ENCODE data around the gene SEC23IP.

The SEC23IP gene

DNA sequence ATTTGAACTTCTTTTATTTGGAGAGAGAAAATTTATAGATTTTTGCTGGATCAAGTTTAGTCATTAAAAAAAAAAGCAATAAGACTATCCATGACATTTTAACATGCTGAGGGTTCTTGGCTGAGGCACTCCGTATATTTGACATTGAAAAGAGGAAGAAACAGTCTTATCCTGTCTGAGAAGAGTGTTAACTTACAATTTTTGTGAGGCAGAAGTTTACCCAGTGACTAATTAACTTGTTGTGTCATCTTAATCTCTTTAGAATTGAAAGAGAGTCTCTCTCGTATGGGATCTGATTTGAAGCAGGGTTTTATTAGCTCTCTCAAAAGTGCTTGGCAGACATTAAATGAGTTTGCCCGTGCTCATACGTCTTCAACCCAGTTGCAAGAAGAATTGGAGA is 39.3 kb downstream of the SEC23IP start:
- Histone ChIP-seq H3K4me3 (ENCODE audit: low read length in 2 of 2) (no peak overlapping the region), H3K27ac (ENCODE audit: low read depth in 2 of 2, low read length in 2 of 2) (no peak overlapping the region), H3K36me3 (ENCODE audit: control insufficient read depth in 2 of 2, insufficient read depth in 2 of 2, low read length in 2 of 2) (peaks cover 44 to 68% of the 10 kb centered on the region in 2 donors), H3K4me1 (ENCODE audit: control insufficient read depth in 2 of 2, insufficient read depth in 2 of 2, low read length in 2 of 2) (no peaks in the 10 kb centered on the region), H3K9ac (ENCODE audit: low read depth in 1 of 2, low read length in 2 of 2) (no peak overlapping the region), H3K27me3 (ENCODE audit: control insufficient read depth in 2 of 2, insufficient read depth in 2 of 2, low read length in 2 of 2) (no peaks in the 10 kb centered on the region), H3K9me3 (ENCODE audit: control insufficient read depth in 2 of 2, low read length in 2 of 2) (no peaks in the 10 kb centered on the region)

DNA sequence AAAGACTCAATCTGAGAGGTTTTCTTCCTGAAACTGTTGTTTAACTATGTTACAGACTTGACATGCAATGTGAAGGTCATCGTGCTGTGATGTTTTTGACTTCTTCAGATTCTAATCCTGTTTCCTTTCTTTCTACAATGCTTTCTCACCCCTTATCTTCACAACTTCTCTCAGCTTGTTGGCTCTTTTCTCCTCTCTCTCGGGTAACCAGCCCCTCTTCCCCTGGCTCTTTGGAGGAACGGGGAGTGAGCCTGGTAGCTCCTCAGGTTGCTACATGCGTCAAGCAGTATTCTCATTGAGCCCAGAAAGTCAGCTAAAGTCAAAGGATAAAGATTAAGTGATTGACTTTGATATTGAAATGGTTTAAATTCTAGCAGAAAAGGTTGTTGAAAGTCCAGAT is 40.1 kb downstream of the SEC23IP start:
- no peaks in the 10 kb centered on the region for H3K27me3 ChIP-seq (ENCODE audit: control insufficient read depth in 2 of 2, insufficient read depth in 2 of 2, low read length in 2 of 2)
- no peak overlapping the region for H3K27ac ChIP-seq (ENCODE audit: low read depth in 2 of 2, low read length in 2 of 2)
- no peaks in the 10 kb centered on the region for H3K4me1 ChIP-seq (ENCODE audit: control insufficient read depth in 2 of 2, insufficient read depth in 2 of 2, low read length in 2 of 2)
- peaks cover 38 to 61% of the 10 kb centered on the region in 2 donors for H3K36me3 ChIP-seq (ENCODE audit: control insufficient read depth in 2 of 2, insufficient read depth in 2 of 2, low read length in 2 of 2)
- no peaks in the 10 kb centered on the region for H3K9me3 ChIP-seq (ENCODE audit: control insufficient read depth in 2 of 2, low read length in 2 of 2)
- no peak overlapping the region for H3K9ac ChIP-seq (ENCODE audit: low read depth in 1 of 2, low read length in 2 of 2)
- H3K4me3 ChIP-seq (ENCODE audit: low read length in 2 of 2): no peak overlapping the region

DNA sequence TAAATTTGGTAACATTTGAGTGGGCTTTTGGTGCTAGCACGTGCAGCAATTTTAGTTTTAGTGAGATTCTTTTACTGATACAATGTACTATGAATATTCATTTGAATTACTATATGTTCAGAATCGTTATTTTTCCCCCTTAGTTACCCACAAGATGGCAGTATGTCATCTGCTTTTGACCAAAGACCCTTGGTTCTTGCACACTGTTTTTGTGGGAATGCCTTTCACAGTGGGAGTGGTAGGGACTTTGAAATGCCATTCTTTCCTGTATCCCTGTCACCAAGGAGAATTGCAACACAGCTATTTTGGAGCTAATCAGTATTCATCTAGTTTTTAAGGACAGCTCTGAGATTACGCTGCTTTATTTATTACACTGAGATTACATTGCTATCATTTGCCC is 40.6 kb downstream of the SEC23IP start:
- peaks cover 32 to 60% of the 10 kb centered on the region in 2 donors for H3K36me3 ChIP-seq (ENCODE audit: control insufficient read depth in 2 of 2, insufficient read depth in 2 of 2, low read length in 2 of 2)
- no peaks in the 10 kb centered on the region for H3K9me3 ChIP-seq (ENCODE audit: control insufficient read depth in 2 of 2, low read length in 2 of 2)
- no peaks in the 10 kb centered on the region for H3K4me1 ChIP-seq (ENCODE audit: control insufficient read depth in 2 of 2, insufficient read depth in 2 of 2, low read length in 2 of 2)
- no peaks in the 10 kb centered on the region for H3K27me3 ChIP-seq (ENCODE audit: control insufficient read depth in 2 of 2, insufficient read depth in 2 of 2, low read length in 2 of 2)
- H3K4me3 ChIP-seq (ENCODE audit: low read length in 2 of 2): no peak overlapping the region
- no peak overlapping the region for H3K27ac ChIP-seq (ENCODE audit: low read depth in 2 of 2, low read length in 2 of 2)
- no peak overlapping the region for H3K9ac ChIP-seq (ENCODE audit: low read depth in 1 of 2, low read length in 2 of 2)

DNA sequence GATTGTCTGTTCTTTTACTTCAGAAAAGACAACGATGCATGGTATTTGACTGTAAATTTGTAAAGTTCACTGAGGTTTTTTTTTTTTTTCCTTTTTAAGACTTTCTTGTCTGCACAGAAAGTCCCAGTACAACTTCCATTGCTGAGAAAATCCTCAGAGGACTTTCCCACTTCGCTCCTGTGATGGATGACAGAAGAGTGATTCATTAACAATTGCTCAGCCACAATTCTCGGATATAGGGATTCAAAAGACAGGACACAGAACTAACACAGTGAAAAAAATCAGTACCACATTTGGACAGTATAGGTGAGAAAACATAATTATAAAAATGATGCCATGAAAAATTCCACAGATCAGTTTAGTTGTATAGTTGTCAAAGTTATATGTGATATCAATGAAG is 48.0 kb downstream of the SEC23IP start:
- H3K9me3 ChIP-seq (ENCODE audit: control insufficient read depth in 2 of 2, low read length in 2 of 2): no peaks in the 10 kb centered on the region
- no peak overlapping the region for H3K4me3 ChIP-seq (ENCODE audit: low read length in 2 of 2)
- H3K9ac ChIP-seq (ENCODE audit: low read depth in 1 of 2, low read length in 2 of 2): no peak overlapping the region
- H3K36me3 ChIP-seq (ENCODE audit: control insufficient read depth in 2 of 2, insufficient read depth in 2 of 2, low read length in 2 of 2): peaks cover 22 to 35% of the 10 kb centered on the region in 2 donors
- H3K27ac ChIP-seq (ENCODE audit: low read depth in 2 of 2, low read length in 2 of 2): no peak overlapping the region
- no peaks in the 10 kb centered on the region for H3K4me1 ChIP-seq (ENCODE audit: control insufficient read depth in 2 of 2, insufficient read depth in 2 of 2, low read length in 2 of 2)
- no peaks in the 10 kb centered on the region for H3K27me3 ChIP-seq (ENCODE audit: control insufficient read depth in 2 of 2, insufficient read depth in 2 of 2, low read length in 2 of 2)

DNA sequence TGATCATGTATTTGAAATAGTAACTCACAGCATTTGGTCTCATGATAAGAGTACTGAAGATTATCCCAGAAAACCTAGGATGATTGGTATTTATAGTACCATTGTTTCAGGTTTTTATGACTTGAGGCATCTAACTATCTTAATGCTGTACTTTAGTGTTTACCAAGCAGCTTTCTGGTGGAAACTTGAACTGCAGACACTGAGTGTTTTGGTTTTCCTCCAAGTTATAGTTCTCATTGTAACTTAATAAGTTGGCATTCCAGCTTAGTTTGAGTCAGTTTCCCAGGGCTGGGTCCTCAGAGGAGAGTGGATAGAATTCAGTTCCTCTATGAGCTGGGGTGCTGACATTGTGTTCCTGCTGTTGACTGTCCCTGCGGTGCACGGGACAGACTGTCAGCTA is 50.4 kb downstream of the SEC23IP start:
- Histone ChIP-seq H3K9me3 (ENCODE audit: control insufficient read depth in 2 of 2, low read length in 2 of 2) (no peaks in the 10 kb centered on the region), H3K4me1 (ENCODE audit: control insufficient read depth in 2 of 2, insufficient read depth in 2 of 2, low read length in 2 of 2) (no peaks in the 10 kb centered on the region), H3K4me3 (ENCODE audit: low read length in 2 of 2) (no peak overlapping the region), H3K27ac (ENCODE audit: low read depth in 2 of 2, low read length in 2 of 2) (no peak overlapping the region), H3K36me3 (ENCODE audit: control insufficient read depth in 2 of 2, insufficient read depth in 2 of 2, low read length in 2 of 2) (peaks cover 21 to 28% of the 10 kb centered on the region in 2 donors), H3K27me3 (ENCODE audit: control insufficient read depth in 2 of 2, insufficient read depth in 2 of 2, low read length in 2 of 2) (no peaks in the 10 kb centered on the region), H3K9ac (ENCODE audit: low read depth in 1 of 2, low read length in 2 of 2) (no peak overlapping the region)

DNA sequence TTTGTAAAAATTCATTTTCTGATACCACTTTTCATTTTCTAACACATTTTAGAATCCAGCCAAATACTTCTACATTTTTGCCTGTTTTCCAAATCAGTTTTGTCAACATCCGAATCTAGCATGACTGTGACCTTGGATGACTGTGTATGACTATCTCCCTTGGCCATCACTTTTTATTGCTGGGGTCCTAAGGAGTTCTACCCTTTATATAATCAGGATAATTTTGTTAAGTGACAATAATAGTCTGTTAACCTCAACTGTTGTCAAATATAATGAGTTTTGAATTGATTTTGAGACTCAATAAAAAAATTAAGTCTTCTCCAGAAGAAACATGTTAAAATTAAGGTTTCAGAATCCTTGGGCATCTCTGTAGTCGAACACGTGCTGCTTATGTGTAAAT is 53.3 kb downstream of the SEC23IP start:
- no peak overlapping the region for H3K9ac ChIP-seq (ENCODE audit: low read depth in 1 of 2, low read length in 2 of 2)
- H3K27me3 ChIP-seq (ENCODE audit: control insufficient read depth in 2 of 2, insufficient read depth in 2 of 2, low read length in 2 of 2): no peaks in the 10 kb centered on the region
- H3K27ac ChIP-seq (ENCODE audit: low read depth in 2 of 2, low read length in 2 of 2): no peak overlapping the region
- H3K4me3 ChIP-seq (ENCODE audit: low read length in 2 of 2): no peak overlapping the region
- no peaks in the 10 kb centered on the region for H3K4me1 ChIP-seq (ENCODE audit: control insufficient read depth in 2 of 2, insufficient read depth in 2 of 2, low read length in 2 of 2)
- no peaks in the 10 kb centered on the region for H3K9me3 ChIP-seq (ENCODE audit: control insufficient read depth in 2 of 2, low read length in 2 of 2)
- peaks cover 19 to 21% of the 10 kb centered on the region in 2 donors for H3K36me3 ChIP-seq (ENCODE audit: control insufficient read depth in 2 of 2, insufficient read depth in 2 of 2, low read length in 2 of 2)

DNA sequence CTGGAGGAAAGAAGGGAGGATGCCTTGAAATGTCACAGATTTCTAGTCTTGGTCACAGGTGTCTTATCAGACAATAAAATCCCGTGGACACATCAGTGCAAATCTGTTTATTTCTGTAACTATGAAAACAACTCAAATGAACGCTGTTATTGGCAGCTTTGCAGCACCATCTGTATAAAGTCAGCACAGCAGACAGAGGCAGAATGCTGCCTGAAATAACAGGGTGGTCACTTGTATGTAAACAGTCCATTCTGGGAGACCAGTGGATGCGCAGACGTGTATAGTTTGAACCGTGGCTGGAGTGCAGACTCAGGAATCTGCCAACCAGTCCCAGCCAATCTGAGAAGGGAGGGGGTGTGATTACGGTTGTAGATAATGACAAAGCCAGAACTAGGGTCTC is 54.8 kb downstream of the SEC23IP start:
- no peaks in the 10 kb centered on the region for H3K27me3 ChIP-seq (ENCODE audit: control insufficient read depth in 2 of 2, insufficient read depth in 2 of 2, low read length in 2 of 2)
- H3K4me1 ChIP-seq (ENCODE audit: control insufficient read depth in 2 of 2, insufficient read depth in 2 of 2, low read length in 2 of 2): no peaks in the 10 kb centered on the region

DNA sequence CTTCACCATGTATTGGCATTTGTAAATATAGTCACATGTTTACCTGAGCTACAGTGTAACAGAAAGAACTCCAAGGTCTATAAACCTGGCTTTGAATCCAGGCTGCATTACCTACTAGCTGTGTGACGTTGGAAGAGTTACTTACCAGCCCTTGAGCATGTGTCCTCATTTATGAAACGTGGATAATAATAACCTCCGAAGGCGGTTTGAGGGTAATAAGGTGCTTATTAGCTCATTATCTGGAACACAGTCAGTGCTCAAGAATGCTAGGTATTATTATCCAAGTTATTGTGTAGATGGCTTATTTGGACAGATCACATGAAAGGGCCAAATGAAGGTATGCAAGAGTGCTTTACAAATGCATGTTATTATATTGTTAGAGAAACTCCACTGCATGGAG is 64.9 kb downstream of the SEC23IP start:
- Histone ChIP-seq H3K36me3 (ENCODE audit: control insufficient read depth in 2 of 2, insufficient read depth in 2 of 2, low read length in 2 of 2) (no peaks in the 10 kb centered on the region), H3K9me3 (ENCODE audit: control insufficient read depth in 2 of 2, low read length in 2 of 2) (no peaks in the 10 kb centered on the region), H3K27me3 (ENCODE audit: control insufficient read depth in 2 of 2, insufficient read depth in 2 of 2, low read length in 2 of 2) (no peaks in the 10 kb centered on the region), H3K4me3 (ENCODE audit: low read length in 2 of 2) (no peak overlapping the region), H3K9ac (ENCODE audit: low read depth in 1 of 2, low read length in 2 of 2) (no peak overlapping the region), H3K27ac (ENCODE audit: low read depth in 2 of 2, low read length in 2 of 2) (no peak overlapping the region), H3K4me1 (ENCODE audit: control insufficient read depth in 2 of 2, insufficient read depth in 2 of 2, low read length in 2 of 2) (no peaks in the 10 kb centered on the region)

More for the DNA sequence above, 54.8 kb downstream of the SEC23IP start:
- Histone ChIP-seq H3K9ac (ENCODE audit: low read depth in 1 of 2, low read length in 2 of 2) (no peak overlapping the region), H3K36me3 (ENCODE audit: control insufficient read depth in 2 of 2, insufficient read depth in 2 of 2, low read length in 2 of 2) (peaks cover 8 to 9% of the 10 kb centered on the region in 2 donors), H3K4me3 (ENCODE audit: low read length in 2 of 2) (no peak overlapping the region), H3K27ac (ENCODE audit: low read depth in 2 of 2, low read length in 2 of 2) (no peak overlapping the region), H3K9me3 (ENCODE audit: control insufficient read depth in 2 of 2, low read length in 2 of 2) (no peaks in the 10 kb centered on the region)

DNA sequence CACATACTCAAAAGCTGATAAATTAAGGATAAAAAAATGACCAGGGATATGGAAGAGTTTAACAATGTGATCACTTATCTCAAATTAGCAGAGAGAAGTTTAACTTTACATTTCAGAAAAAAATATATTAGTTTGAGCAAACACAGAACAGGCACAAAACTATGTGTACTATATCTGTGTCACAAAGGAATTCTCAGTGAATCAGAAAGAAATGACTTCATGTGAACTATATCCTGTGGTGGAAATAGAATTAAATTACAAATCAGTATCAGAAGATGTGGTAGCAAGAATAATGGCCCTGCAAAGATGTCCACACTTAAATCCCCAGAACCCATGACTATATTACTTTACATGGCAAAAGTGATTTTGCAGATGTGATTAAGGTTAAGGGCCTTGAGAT is 70.3 kb downstream of the SEC23IP start:
- H3K4me1 ChIP-seq (ENCODE audit: control insufficient read depth in 2 of 2, insufficient read depth in 2 of 2, low read length in 2 of 2): no peaks in the 10 kb centered on the region
- H3K36me3 ChIP-seq (ENCODE audit: control insufficient read depth in 2 of 2, insufficient read depth in 2 of 2, low read length in 2 of 2): no peaks in the 10 kb centered on the region
- H3K4me3 ChIP-seq (ENCODE audit: low read length in 2 of 2): no peak overlapping the region
- H3K27ac ChIP-seq (ENCODE audit: low read depth in 2 of 2, low read length in 2 of 2): no peak overlapping the region
- H3K9me3 ChIP-seq (ENCODE audit: control insufficient read depth in 2 of 2, low read length in 2 of 2): peaks cover 0 to 7% of the 10 kb centered on the region in 2 donors
- no peak overlapping the region for H3K9ac ChIP-seq (ENCODE audit: low read depth in 1 of 2, low read length in 2 of 2)
- H3K27me3 ChIP-seq (ENCODE audit: control insufficient read depth in 2 of 2, insufficient read depth in 2 of 2, low read length in 2 of 2): no peaks in the 10 kb centered on the region

DNA sequence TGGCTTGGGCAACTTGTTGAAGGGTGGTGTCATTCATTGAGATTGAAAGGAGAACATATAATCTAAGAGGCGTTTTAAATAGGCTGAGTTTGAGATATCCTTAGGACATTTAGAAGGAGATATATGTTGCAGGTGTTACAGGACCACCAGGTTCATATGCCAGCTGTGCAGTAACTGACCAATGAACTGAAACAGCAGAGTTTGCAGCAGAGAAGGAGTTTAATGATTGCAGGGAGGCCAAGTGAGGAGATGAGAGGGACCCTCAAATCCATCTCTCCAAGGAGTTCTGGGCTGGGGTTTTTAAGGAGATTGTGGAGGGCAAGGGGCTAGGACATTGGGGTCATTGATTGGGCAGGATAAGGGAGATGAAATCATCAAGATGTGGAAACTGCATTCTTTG is 74.5 kb downstream of the SEC23IP start:
- H3K9me3 ChIP-seq (ENCODE audit: control insufficient read depth in 2 of 2, low read length in 2 of 2): peaks cover 0 to 7% of the 10 kb centered on the region in 2 donors

DNA sequence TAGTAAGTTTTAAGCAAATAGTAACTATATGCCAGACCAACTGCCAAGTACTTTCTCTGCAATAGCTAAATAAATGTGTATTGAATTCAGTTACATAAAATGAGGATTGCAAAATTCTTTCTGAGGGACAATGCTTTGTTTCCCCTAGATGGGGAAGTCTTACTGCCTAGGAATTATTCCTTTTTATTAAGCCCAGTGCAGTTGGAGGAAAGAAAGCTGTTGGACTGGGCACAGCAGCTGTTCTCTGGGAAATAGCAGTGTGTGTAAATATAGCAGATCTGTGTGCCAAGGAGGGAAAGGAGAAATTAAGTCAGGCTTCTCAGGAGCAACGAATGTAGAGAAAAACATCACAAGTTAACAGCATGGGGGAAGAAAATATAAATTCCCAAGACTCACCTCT is 77.1 kb downstream of the SEC23IP start:
- H3K36me3 ChIP-seq (ENCODE audit: control insufficient read depth in 2 of 2, insufficient read depth in 2 of 2, low read length in 2 of 2): no peaks in the 10 kb centered on the region
- H3K27me3 ChIP-seq (ENCODE audit: control insufficient read depth in 2 of 2, insufficient read depth in 2 of 2, low read length in 2 of 2): no peaks in the 10 kb centered on the region
- H3K9ac ChIP-seq (ENCODE audit: low read depth in 1 of 2, low read length in 2 of 2): no peak overlapping the region
- H3K4me1 ChIP-seq (ENCODE audit: control insufficient read depth in 2 of 2, insufficient read depth in 2 of 2, low read length in 2 of 2): no peaks in the 10 kb centered on the region
- no peak overlapping the region for H3K4me3 ChIP-seq (ENCODE audit: low read length in 2 of 2)
- H3K9me3 ChIP-seq (ENCODE audit: control insufficient read depth in 2 of 2, low read length in 2 of 2): peaks cover 0 to 7% of the 10 kb centered on the region in 2 donors
- no peak overlapping the region for H3K27ac ChIP-seq (ENCODE audit: low read depth in 2 of 2, low read length in 2 of 2)

More for the DNA sequence above, 74.5 kb downstream of the SEC23IP start:
- Histone ChIP-seq H3K27me3 (ENCODE audit: control insufficient read depth in 2 of 2, insufficient read depth in 2 of 2, low read length in 2 of 2) (no peaks in the 10 kb centered on the region), H3K27ac (ENCODE audit: low read depth in 2 of 2, low read length in 2 of 2) (no peak overlapping the region), H3K36me3 (ENCODE audit: control insufficient read depth in 2 of 2, insufficient read depth in 2 of 2, low read length in 2 of 2) (no peaks in the 10 kb centered on the region), H3K9ac (ENCODE audit: low read depth in 1 of 2, low read length in 2 of 2) (no peak overlapping the region), H3K4me3 (ENCODE audit: low read length in 2 of 2) (no peak overlapping the region), H3K4me1 (ENCODE audit: control insufficient read depth in 2 of 2, insufficient read depth in 2 of 2, low read length in 2 of 2) (no peaks in the 10 kb centered on the region)
